GM18861 (cell line): ENCODE measurements around the gene SLC25A26.

Experiments used
- ATAC-seq: cut with Tn5 transposase; IDR thresholded peaks from one replicate; pipeline ENCODE4 v1.9.1; 2021; ENCODE audit not compliant: unreplicated experiment

Gene SLC25A26

GRCh38 chr3:66314455-66314854, 93.7 kb downstream of the SLC25A26 start:
- no peak for ATAC-seq

GRCh38 chr3:66317750-66318376, 97.1 kb downstream of the SLC25A26 start:
- ATAC-seq: no peak

GRCh38 chr3:66320390-66320789, 99.6 kb downstream of the SLC25A26 start:
- ATAC-seq: no peak

- ATAC-seq: no peak
Observed at GRCh38 chr3:66322436-66322835, 101.6 kb downstream of the SLC25A26 start.

GRCh38 chr3:66326340-66326739, 105.5 kb downstream of the SLC25A26 start:
- no peak for ATAC-seq

- ATAC-seq: no peak
Observed at GRCh38 chr3:66335671-66336070, 114.9 kb downstream of the SLC25A26 start.

GRCh38 chr3:66336333-66336766, 115.5 kb downstream of the SLC25A26 start:
- ATAC-seq: no peak

GRCh38 chr3:66338927-66339326, 118.1 kb downstream of the SLC25A26 start:
- no peak for ATAC-seq

- ATAC-seq: no peak
Observed at GRCh38 chr3:66342717-66343356, 122.0 kb downstream of the SLC25A26 start.

GRCh38 chr3:66344391-66344811, 123.6 kb downstream of the SLC25A26 start:
- ATAC-seq: no peak

- ATAC-seq: no peak
Observed at GRCh38 chr3:66344848-66345578, 124.2 kb downstream of the SLC25A26 start.

GRCh38 chr3:66348704-66349103, 127.9 kb downstream of the SLC25A26 start:
- no peak for ATAC-seq

- no peak for ATAC-seq
Observed at GRCh38 chr3:66350601-66351000, 129.8 kb downstream of the SLC25A26 start.

GRCh38 chr3:66353039-66353438, 132.2 kb downstream of the SLC25A26 start:
- no peak for ATAC-seq

- ATAC-seq: no peak
Observed at GRCh38 chr3:66353530-66353929, 132.7 kb downstream of the SLC25A26 start.

- ATAC-seq: no peak
Observed at GRCh38 chr3:66354001-66354400, 133.2 kb downstream of the SLC25A26 start.

GRCh38 chr3:66355394-66355793, 134.6 kb downstream of the SLC25A26 start:
- ATAC-seq: no peak

- no peak for ATAC-seq
Observed at GRCh38 chr3:66355997-66356396, 135.2 kb downstream of the SLC25A26 start.

GRCh38 chr3:66361356-66361755, 140.6 kb downstream of the SLC25A26 start:
- no peak for ATAC-seq

- ATAC-seq: no peak
Observed at GRCh38 chr3:66362541-66362941, 141.7 kb downstream of the SLC25A26 start.

GRCh38 chr3:66363148-66363547, 142.3 kb downstream of the SLC25A26 start:
- no peak for ATAC-seq

GRCh38 chr3:66365080-66365479, 144.3 kb downstream of the SLC25A26 start:
- no peak for ATAC-seq
